GM19240 (cell line): ENCODE measurements around the gene REEP3.
"Not testable (repeated sequence)": the region's sequence is repeated elsewhere in the genome, so short reads cannot be mapped to it uniquely, and the experiment has no call there.

ENCODE experiments used
- DNase-seq: peaks from one replicate; pipeline ENCODE4 v3.0.0; 2011; ENCODE audit warnings: low spot score; ENCODE audit not compliant: insufficient read length

Gene REEP3

GRCh38 chr10:63547628-63548360 lies 26.6 kb downstream of the REEP3 start:
- no peak for DNase-seq

GRCh38 chr10:63548860-63549259 lies 27.7 kb downstream of the REEP3 start:
- no peak for DNase-seq

- no peak for DNase-seq
These were observed 28.6 kb downstream of the REEP3 start for GRCh38 chr10:63549810-63550209.

GRCh38 chr10:63553031-63553430 lies 31.8 kb downstream of the REEP3 start:
- DNase-seq: no peak

- no peak for DNase-seq
These were observed 32.3 kb downstream of the REEP3 start for GRCh38 chr10:63553473-63553872.

- no peak for DNase-seq
These were observed 33.5 kb downstream of the REEP3 start for GRCh38 chr10:63554657-63555056.

GRCh38 chr10:63555330-63555729 lies 34.1 kb downstream of the REEP3 start:
- DNase-seq: no peak

- DNase-seq: no peak
These were observed 37.1 kb downstream of the REEP3 start for GRCh38 chr10:63558132-63558784.

- DNase-seq: no peak
These were observed 40.1 kb downstream of the REEP3 start for GRCh38 chr10:63561341-63561740.

- DNase-seq: no peak
These were observed 41.2 kb downstream of the REEP3 start for GRCh38 chr10:63562391-63562790.

- no peak for DNase-seq
These were observed 41.7 kb downstream of the REEP3 start for GRCh38 chr10:63562857-63563256.

- no peak for DNase-seq
These were observed 42.4 kb downstream of the REEP3 start for GRCh38 chr10:63563623-63564022.

GRCh38 chr10:63564731-63565130 lies 43.5 kb downstream of the REEP3 start:
- DNase-seq: not testable (repeated sequence)

- no peak for DNase-seq
These were observed 52.0 kb downstream of the REEP3 start for GRCh38 chr10:63573068-63573697.

GRCh38 chr10:63574011-63574410 lies 52.8 kb downstream of the REEP3 start:
- DNase-seq: no peak

- DNase-seq: no peak
These were observed 55.3 kb downstream of the REEP3 start for GRCh38 chr10:63576501-63576900.

- DNase-seq: no peak
These were observed 57.3 kb downstream of the REEP3 start for GRCh38 chr10:63578501-63578900.

- DNase-seq: no peak
These were observed 58.3 kb downstream of the REEP3 start for GRCh38 chr10:63579371-63580014.

GRCh38 chr10:63582690-63583089 lies 61.5 kb downstream of the REEP3 start:
- DNase-seq: no peak

- no peak for DNase-seq
These were observed 62.2 kb downstream of the REEP3 start for GRCh38 chr10:63583397-63583796.

GRCh38 chr10:63583909-63584724 lies 62.9 kb downstream of the REEP3 start:
- no peak for DNase-seq
